ENCODE results near the gene IFNG-AS1. TPM values are rescaled to one million over a fixed set of nuclear protein-coding genes. Genes with fewer than 3 reads are reported as not detected.

The IFNG-AS1 gene
- total RNA-seq, 1 donor from 2014 or later: not detected

GRCh38 chr12:68037616-68038255 is 48.5 kb downstream of the IFNG-AS1 start:
- DNase-seq: no peak

GRCh38 chr12:68038650-68039049 is 49.4 kb downstream of the IFNG-AS1 start:
- no peak for DNase-seq

- peak; percentile 3 for DNase-seq
These were observed 51.3 kb downstream of the IFNG-AS1 start for GRCh38 chr12:68040450-68041075.

GRCh38 chr12:68042212-68042699 is 53.0 kb downstream of the IFNG-AS1 start:
- DNase-seq: no peak

- DNase-seq: no peak
These were observed 54.2 kb downstream of the IFNG-AS1 start for GRCh38 chr12:68043435-68043834.

GRCh38 chr12:68048648-68049297 is 59.5 kb downstream of the IFNG-AS1 start:
- no peak for DNase-seq

GRCh38 chr12:68056300-68056699 is 67.1 kb downstream of the IFNG-AS1 start:
- no peak for DNase-seq

GRCh38 chr12:68063900-68064590 is 74.8 kb downstream of the IFNG-AS1 start:
- DNase-seq: no peak

GRCh38 chr12:68065163-68065562 is 75.9 kb downstream of the IFNG-AS1 start:
- no peak for DNase-seq

GRCh38 chr12:68065687-68066086 is 76.4 kb downstream of the IFNG-AS1 start:
- DNase-seq: no peak

- DNase-seq: no peak
These were observed 78.6 kb downstream of the IFNG-AS1 start for GRCh38 chr12:68067762-68068376.

- DNase-seq: no peak
These were observed 80.0 kb downstream of the IFNG-AS1 start for GRCh38 chr12:68069275-68069674.

Small RNA genes within 50 kb of the gene (small RNA-seq; reads per million reads assigned to genes)
- not detected for gene AC005294.1
- gene RPL39P28: not detected

Other genes starting within 250 kb of the IFNG-AS1 start
- gene IFNG, start 170.3 kb downstream of the IFNG-AS1 start, total RNA-seq: not detected
- gene IL26, start 236.4 kb downstream of the IFNG-AS1 start, total RNA-seq: not detected

Measured in occipital lobe (tissue), 3 donors.